HG03060 (cell line): ENCODE data around the gene TNFRSF6B.

Experiments used
- ATAC-seq: cut with Tn5 transposase; IDR thresholded peaks from one replicate; pipeline ENCODE4 v1.9.1; 2021; ENCODE audit warnings: low read depth, moderate number of reproducible peaks; ENCODE audit not compliant: unreplicated experiment

Gene TNFRSF6B

GRCh38 chr20:63734946-63735858 lies 38.8 kb downstream of the TNFRSF6B start:
- no peak for ATAC-seq

DNA sequence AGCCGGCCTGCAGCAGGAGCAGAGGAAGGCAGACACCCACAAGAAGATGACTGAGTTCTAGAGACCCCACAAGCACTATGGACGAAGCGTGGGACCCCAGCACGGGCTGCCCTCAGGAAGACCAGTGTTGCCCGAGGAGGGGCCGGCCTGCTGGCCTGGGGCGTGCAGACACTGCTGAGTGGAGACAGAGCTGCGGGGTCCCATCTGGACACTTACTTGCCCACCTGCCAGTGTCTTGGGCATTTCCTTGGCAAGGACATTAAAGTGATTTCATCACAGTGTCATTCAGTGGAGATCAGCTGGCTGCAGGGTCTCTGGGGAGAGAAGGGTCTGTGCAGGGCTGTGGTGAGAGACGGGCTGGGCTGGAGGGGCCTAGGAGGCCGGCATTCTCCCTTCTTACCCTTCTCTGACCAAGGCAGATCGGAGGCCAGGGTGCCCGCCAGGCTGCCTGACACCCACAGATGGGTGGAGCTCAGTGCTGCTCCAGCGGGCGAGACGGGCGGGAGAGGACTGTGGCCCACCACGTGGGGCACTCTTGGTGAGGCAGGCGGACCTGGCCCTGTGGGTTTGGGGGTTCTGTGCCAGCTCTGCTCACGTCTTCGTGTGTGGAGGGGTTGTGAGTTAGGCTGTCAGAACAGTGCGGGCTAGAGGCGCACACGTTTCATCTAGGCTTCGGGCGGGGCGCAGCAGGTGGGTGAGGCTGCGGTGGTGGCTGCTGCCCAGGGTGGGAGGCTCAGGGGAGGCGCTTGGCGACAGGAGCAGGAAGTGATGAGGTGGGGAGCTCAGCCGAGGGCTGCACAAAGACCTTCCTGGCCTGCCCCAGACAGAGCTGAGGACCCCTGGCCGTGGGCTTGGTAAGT lies 39.6 kb downstream of the TNFRSF6B start, which contains the start of gene LIME1:
Gene LIME1, plus strand, starts transcription at position 806 of the 860 bp plus-strand sequence. CDS start 886 bp downstream, outside the sequence.
- ATAC-seq = no peak

GRCh38 chr20:63736893-63737694 lies 40.6 kb downstream of the TNFRSF6B start:
- ATAC-seq = no peak

DNA sequence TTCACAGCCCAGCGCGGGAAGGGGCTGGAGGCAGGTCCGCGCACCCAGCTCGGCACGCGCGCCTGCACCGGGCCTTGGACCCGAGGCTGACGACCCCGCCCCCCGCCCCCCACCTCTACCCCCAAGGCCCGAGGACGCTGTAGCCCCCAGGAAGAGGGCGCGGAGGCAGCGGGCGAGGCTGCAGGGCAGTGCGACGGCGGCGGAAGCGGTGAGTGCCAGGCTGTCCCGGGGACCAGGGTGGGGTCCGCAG lies 41.2 kb downstream of the TNFRSF6B start:
- no peak for ATAC-seq

GRCh38 chr20:63737945-63738686 lies 41.7 kb downstream of the TNFRSF6B start:
- ATAC-seq = no peak

GRCh38 chr20:63738687-63739129 lies 42.3 kb downstream of the TNFRSF6B start:
- ATAC-seq = no peak

- ATAC-seq = no peak
These were observed 42.9 kb downstream of the TNFRSF6B start, which contains the start of gene SLC2A4RG for GRCh38 chr20:63739130-63740069. TSS of gene SLC2A4RG (plus strand) at chr20:63739776. CDS start at chr20:63739913, 137 bp downstream.

- ATAC-seq = no peak
These were observed 43.7 kb downstream of the TNFRSF6B start for GRCh38 chr20:63740070-63740626.

DNA sequence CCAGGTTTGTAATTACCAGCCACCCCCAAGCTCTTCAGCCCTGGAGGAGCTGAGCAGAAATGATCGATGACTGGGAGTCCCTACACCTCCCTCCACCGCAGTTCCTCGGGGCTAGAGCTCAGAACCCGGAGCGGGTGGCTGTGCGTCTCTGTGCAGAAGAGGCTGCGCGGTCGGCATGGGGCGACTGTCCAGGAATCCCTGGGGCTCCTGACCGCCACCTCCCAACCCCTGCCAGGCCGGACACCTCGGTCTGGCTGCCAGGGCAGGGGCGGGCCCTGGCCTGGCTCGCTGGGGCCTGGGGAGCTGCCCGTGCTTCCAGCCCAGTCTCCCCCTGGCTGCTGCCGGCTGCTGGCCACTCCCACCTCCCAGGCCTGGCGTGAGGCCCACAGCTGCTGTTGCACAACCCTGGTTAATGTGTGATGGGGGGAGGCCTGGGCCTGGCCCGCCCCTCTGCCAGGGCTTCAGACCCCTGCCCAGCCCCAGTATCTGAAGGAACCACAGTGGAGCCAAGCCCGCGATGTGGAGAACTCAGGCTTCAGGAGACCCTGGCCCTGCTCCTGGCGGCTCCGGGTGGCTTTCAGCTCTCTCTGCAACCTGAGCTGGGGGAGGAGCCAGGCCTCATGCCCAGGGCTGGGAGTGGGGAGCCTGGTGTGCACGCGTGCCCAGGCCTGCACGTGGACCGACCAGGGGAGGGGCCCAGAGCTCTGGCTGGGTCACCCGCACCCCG lies 44.3 kb downstream of the TNFRSF6B start:
- no peak for ATAC-seq

DNA sequence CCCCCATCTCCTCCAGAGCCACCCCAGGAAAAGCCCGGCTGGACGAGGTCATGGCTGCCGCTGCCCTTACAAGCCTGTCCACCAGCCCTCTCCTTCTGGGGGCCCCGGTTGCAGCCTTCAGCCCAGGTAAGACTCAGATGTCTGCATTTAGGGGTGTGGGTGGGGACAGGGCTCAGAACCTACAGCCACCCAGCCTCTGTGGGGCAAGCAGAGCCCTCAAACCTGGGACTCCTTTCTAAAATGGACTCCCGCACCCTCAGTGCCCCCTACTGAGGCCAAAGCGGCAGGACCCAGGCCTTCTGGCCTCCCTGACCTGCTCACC lies 44.9 kb downstream of the TNFRSF6B start:
- no peak for ATAC-seq

- no peak for ATAC-seq
These were observed 45.4 kb downstream of the TNFRSF6B start for GRCh38 chr20:63741676-63742380.

DNA sequence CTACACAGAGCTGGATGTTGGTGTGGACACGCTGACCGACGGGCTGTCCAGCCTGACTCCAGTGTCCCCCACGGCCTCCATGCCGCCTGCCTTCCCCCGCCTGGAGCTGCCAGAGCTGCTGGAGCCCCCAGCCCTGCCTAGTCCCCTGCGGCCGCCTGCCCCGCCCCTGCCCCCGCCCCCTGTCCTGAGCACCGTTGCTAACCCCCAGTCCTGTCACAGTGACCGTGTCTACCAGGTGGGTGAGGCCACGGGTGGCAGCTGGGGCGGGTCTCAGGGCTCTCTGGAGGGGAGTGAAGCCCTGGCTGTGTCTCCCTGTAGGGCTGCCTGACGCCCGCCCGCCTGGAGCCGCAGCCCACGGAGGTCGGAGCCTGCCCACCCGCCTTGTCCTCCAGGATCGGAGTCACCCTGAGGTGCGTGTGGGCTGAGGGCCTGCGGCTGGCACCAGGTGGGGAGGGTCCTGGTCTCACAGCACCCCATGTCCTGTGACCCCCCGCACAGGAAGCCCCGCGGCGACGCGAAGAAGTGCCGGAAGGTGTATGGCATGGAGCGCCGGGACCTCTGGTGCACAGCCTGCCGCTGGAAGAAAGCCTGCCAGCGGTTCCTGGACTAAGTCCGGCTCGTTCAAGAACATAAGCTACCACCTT lies 46.1 kb downstream of the TNFRSF6B start:
- ATAC-seq = no peak

- no peak for ATAC-seq
These were observed 46.9 kb downstream of the TNFRSF6B start for GRCh38 chr20:63743210-63743970.

DNA sequence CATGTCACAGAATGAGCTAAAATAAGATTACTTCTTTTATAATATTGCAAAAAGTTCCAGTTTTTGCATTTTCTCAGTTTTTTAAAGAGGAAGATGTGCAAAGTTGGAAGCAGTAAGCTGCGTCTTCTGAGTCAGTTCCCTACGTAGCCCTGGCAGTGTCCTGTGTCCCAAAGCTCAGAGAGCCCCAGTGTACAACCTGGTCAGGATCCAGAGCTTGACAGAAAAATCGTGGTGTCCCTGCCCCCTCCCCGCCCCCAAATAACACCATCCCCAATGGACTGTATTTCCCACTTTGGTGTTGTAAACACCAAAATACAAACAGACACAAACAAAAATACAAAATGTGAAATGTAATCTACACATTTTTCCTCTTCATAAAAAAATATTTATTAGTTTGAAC lies 47.7 kb downstream of the TNFRSF6B start:
- ATAC-seq = no peak

DNA sequence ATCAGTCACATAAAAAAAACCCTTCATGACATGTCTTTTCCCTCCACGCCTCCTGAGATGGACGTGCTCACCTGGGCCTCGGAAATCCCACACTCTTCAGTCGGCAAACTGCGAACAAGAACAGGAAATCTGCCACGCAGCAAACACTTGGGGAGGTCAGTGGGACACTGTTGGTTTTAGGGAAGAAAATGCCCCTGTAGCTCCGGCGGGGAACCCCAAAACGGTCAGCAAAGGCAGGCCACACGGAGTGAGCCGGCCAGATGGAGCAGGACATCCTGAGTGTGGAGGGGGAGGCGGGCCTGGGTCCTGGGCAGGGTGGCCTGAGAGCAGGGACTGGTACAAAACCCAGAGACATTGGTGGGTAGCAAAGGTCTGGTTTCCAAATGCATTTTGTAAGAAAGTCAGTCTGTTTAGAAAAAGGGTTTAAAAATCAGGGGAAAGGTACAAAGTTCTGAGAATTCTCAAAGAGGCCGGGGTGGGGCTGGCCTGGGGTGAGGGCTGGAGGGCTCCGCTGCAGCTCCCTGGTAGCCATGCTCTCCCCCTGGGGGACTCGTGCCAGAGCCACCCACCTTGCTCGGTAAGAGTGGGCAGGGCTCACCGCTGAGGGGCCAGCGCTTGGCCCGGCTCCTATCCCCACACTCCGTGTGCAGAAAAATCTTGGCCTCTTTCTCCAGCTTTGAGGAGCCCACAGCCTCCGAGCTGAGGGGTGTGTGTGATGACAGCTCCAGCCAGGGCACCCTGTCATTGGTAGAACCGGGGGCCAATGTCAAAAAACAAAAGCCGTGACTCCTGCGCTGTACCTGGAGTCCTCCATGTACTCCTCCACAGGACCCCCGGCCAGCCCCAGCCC lies 48.3 kb downstream of the TNFRSF6B start:
- no peak for ATAC-seq
